K562 (cell line): ENCODE results near the gene GTPBP2. TPM values are rescaled to one million over a fixed set of nuclear protein-coding genes. Genes with fewer than 3 reads are reported as not detected.
A peak's percentile ranks its signal among the peaks of the same experiment; 100 is the strongest.

Experiments
- DPF2 ChIP-seq: fragments of 450-650 bp; IDR thresholded peaks from 2 replicates; pipeline ENCODE4 v1.6.1; 2016
- FOXA3 ChIP-seq, 2 experiments: fragments of 450-650 bp in 1 of 2; sonication (generic) in 1 of 2; formaldehyde crosslinking; IDR thresholded peaks in 1 of 2; conservative IDR thresholded peaks in 1 of 2; 2 replicates each; pipeline versions ENCODE4 v1.4.0 to v1.8.0; 2020 to 2022; ENCODE audit warnings: mild to moderate bottlenecking in 2 of 2, missing genetic modification reagents in 1 of 2
- FOXK1 ChIP-seq: sonication (generic); formaldehyde crosslinking; IDR thresholded peaks from 2 replicates; pipeline ENCODE4 v1.8.0; 2022; ENCODE audit warnings: missing genetic modification reagents, mild to moderate bottlenecking, borderline replicate concordance
- FOXM1 ChIP-seq, 2 experiments: fragments of 450-650 bp in 1 of 2; sonication (generic) in 1 of 2; formaldehyde crosslinking in 1 of 2; IDR thresholded peaks; 2 replicates each; pipeline versions ENCODE4 v1.6.1 to v1.9.0; 2017 to 2022; ENCODE audit warnings: low read depth in 2 of 2, mild to moderate bottlenecking in 2 of 2, missing genetic modification reagents in 1 of 2, moderate library complexity in 1 of 2
- HNRNPH1 ChIP-seq: fragments of 200-400 bp; formaldehyde crosslinking; optimal IDR thresholded peaks from 2 replicates; pipeline ENCODE3; 2017; ENCODE audit warnings: low read depth, mild to moderate bottlenecking, low read length, moderate library complexity
- POLR2G ChIP-seq: fragments of 200-400 bp; formaldehyde crosslinking; IDR thresholded peaks from 2 replicates; pipeline ENCODE4 v1.6.1; 2017; ENCODE audit warnings: low read depth, mild to moderate bottlenecking, antibody characterized with exemption, low read length, moderate library complexity
- POLR2H ChIP-seq: IDR thresholded peaks from 2 replicates; pipeline ENCODE4 v1.6.1; 2016; ENCODE audit warnings: missing genetic modification characterization, low read depth, mild to moderate bottlenecking, control low read depth, missing compliant biosample characterization, moderate library complexity
- TAF15 ChIP-seq: fragments of 200-400 bp; formaldehyde crosslinking; IDR thresholded peaks from 2 replicates; pipeline ENCODE4 v1.6.1; 2017; ENCODE audit warnings: mild to moderate bottlenecking, low read depth, low read length, moderate library complexity
- THRB ChIP-seq: fragments of 450-650 bp; formaldehyde crosslinking; conservative IDR thresholded peaks from 2 replicates; pipeline ENCODE4 v1.4.0; 2022; ENCODE audit warnings: mild to moderate bottlenecking, missing genetic modification characterization
- ZMIZ1 ChIP-seq, 2 experiments: fragments of 150-350 bp in 1 of 2; IDR thresholded peaks; 2 replicates each; pipeline ENCODE4 v1.6.1; 2012 to 2016; ENCODE audit warnings: low read depth in 2 of 2, low read length in 2 of 2, mild to moderate bottlenecking in 1 of 2, moderate library complexity in 1 of 2
- ZNF140 ChIP-seq: fragments of 250-450 bp; sonication (Bioruptor Pico); IDR thresholded peaks from 2 replicates; pipeline ENCODE4 v1.8.0; 2021; ENCODE audit warnings: moderate library complexity, mild to moderate bottlenecking, inconsistent platforms
- ZNF609 ChIP-seq: sonication (generic); formaldehyde crosslinking; IDR thresholded peaks from 2 replicates; pipeline ENCODE4 v1.8.1; 2023; ENCODE audit warnings: missing genetic modification reagents, mild to moderate bottlenecking, borderline replicate concordance
- polyA plus RNA-seq, 8 experiments: library from polyadenylated mRNA; depleted of rRNA in 4 of 8; stranded (reverse) in 5 of 8; unstranded in 3 of 8; fragments of >200 nt; fragmentation: Nextera tagmentation in 2 of 8; fragmentation: Illumina TruSeq in 1 of 8; extraction: Ambion mirVana in 2 of 8; extraction: Trizol in 1 of 8; gene quantifications; 2 replicates each; pipeline versions ENCODE4 v1.2.1 to v1.2.3, GENCODE V29; 2011 to 2014; ENCODE audit warnings: inconsistent platforms in 1 of 8, missing spikeins in 1 of 8
- total RNA-seq, 7 experiments: library from RNA; depleted of rRNA in 6 of 7; stranded (reverse); fragments of >200 nt in 6 of 7; fragmentation: Illumina TruSeq in 2 of 7; extraction: Trizol in 2 of 7; gene quantifications; 2 replicates each; pipeline versions ENCODE4 v1.2.1 to v1.2.3, GENCODE V29; 2011 to 2021; ENCODE audit warnings: low replicate concordance in 1 of 7

The GTPBP2 gene
- total and polyA plus RNA-seq, 9 of the 15 experiments (the other 6 are each of a cell fraction or from before 2014, with no cell fraction given) = 48.4 to 196 (median 111) TPM

- TF ChIP-seq DPF2 = peak; percentile 20; the same call in 1 of the 2 replicates
- TF ChIP-seq TAF15 = no peak
- peak; percentile 57 for TF ChIP-seq POLR2H (tag)
- 0 out of 2 replicates have a peak, but pooled peaks have one; percentile 14 for TF ChIP-seq POLR2G
- TF ChIP-seq FOXM1 (IDR thresholded peaks at IDR 0.05; ENCODE audit: low read depth) = no peak
- 0 out of 2 replicates have a peak, but pooled peaks have one; percentile 3 for TF ChIP-seq FOXM1 (CRISPR knock-in tag; IDR thresholded peaks at IDR 0.05; ENCODE audit: low read depth)
- no peak for TF ChIP-seq FOXK1 (CRISPR knock-in tag)
- no peak for TF ChIP-seq HNRNPH1
- no peak for TF ChIP-seq ZNF140 (CRISPR knock-in tag)
- TF ChIP-seq FOXA3 (CRISPR knock-in tag; conservative IDR thresholded peaks at IDR 0.05 in 1 of 2, IDR thresholded peaks at IDR 0.05 in 1 of 2) = 0 out of 4 replicates have a peak, but pooled peaks of 1 of the 2 experiments have one; percentile 4
- peak in 1 of 2 experiments; percentile 23; a peak in 1 of 4 replicates for TF ChIP-seq ZMIZ1 (IDR thresholded peaks at IDR 0.05; ENCODE audit: low read depth in 2 of 2, low read length in 2 of 2)
- no peak for TF ChIP-seq ZNF609 (CRISPR knock-in tag)
- 0 out of 2 replicates have a peak, but pooled peaks have one; percentile 6 for TF ChIP-seq THRB (CRISPR knock-in tag)
These were observed 12.2 kb downstream of the GTPBP2 start (continued) for GRCh38 chr6:43616725-43617472.
